ENCODE results near the gene IP6K1. TPM values are rescaled to one million over a fixed set of nuclear protein-coding genes. Genes with fewer than 3 reads are reported as not detected.
"Not testable (repeated sequence)": the region's sequence is repeated elsewhere in the genome, so short reads cannot be mapped to it uniquely, and the experiment has no call there.

Gene IP6K1
- total RNA-seq, 1 donor from 2014 or later = 51.4 TPM

DNA sequence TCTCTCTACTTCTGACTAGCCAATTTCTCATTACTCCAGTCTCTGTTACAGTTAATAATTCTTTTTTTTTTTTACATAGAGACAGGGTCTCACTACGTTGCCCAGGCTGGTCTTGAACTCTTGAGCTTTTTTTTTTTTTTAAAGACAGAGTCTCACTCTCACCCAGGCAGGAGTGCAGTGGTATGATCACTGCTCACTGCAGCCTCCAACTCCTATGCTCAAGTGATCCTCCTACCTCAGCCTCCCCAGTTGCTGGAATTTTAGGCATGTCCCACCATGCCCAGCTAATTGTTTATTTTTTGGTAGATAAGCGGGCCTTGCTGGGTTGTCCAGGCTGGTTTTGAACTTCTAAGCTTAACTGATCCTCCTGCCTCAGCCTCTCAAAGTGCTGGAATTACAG lies 13.6 kb downstream of the IP6K1 start:
- DNase-seq (ENCODE audit: low spot score in 2 of 2) (no peak), FAIRE-seq (no peak)

- DNase-seq (ENCODE audit: low spot score in 2 of 2) = no peak
- no peak for FAIRE-seq
These were observed 14.9 kb downstream of the IP6K1 start for GRCh38 chr3:49771340-49771938.

DNA sequence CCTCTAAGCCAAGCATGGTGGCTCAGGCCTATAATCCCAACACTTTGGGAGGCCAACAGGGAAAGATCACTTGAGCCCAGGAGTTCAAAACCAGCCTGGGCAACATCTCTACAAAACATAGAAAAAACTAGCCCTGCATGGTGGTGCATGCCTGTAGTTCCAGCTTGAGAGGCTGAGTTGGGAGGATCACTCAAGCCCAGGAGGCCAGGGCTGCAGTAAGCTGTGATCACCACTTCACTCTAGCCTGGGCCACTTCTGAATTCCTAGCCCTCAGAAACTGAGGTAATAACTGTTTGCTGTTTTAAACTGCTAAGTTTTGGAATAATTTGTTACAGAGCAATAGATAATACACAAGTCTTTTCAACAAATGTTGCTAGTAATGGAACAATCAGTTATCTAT lies 16.4 kb downstream of the IP6K1 start:
- DNase-seq (ENCODE audit: low spot score in 2 of 2) (no peak), FAIRE-seq (no peak)

DNA sequence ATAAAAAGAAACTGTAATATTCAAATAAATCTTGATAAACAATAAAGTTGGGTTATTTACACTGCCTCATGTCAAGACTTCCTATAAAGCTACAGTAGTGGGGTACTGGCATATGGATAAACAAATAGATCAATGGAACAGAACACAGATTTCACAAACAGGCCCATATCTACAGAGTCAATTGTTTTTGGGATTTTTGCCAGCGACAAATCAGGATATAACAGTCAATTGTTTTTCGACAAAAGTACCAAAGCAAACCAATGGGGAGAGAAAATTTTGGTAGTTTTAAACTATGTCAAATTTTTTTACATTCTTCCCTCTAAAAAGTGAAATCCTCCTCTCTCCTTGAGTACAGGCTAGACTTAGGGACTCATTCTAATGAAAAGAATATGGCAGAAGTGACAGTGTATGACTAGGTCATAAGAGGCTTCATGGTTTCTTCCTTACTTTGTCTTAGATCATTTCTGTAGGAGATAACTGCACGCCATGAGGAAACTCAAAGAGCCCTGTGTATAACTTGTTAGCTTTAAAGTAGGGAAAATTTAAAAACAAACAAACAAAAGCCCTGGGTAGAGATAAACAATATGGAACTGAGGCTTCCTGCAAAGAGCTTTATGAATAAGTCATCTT lies 16.9 kb downstream of the IP6K1 start:
- FAIRE-seq = no peak
- no peak for DNase-seq (ENCODE audit: low spot score in 2 of 2)

DNA sequence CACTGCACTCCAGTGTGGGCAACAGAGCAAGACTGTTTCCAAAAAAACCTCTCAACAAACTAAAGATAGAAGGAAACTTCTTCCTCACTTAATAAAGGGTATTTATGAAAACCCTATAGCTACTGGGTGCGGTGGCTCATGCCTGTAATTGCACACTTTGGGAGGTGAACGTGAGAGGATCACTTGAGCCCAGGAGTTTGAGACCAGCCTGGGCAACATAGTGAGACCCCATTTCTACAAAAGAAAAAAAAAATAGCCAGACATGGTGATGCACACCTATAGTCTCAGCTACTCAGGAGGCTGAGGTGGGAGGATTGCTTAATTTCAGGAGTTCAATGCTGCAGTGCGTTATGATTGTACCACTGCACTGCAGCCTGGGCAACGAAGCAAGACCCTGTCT lies 22.4 kb downstream of the IP6K1 start:
- no peak for DNase-seq (ENCODE audit: low spot score in 2 of 2)
- FAIRE-seq = no peak

DNA sequence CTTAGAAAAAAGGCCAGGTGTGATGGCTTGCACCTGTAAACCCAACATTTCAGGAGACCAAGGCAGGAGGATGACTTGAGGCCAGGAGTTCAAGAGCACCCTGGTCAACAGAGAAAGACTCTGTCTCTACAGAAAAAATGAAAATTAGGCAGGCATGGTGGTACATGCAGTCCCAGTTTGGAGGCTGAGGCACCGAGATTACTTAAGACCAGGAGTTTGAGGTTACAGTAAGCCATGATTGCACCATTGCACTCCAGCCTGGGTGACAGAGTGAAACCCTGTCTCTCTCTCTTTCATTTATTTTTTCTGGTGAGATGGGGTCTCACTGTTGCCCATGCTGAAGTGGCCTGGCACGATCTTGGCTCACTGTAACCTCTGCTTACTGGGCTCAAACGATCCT lies 24.7 kb downstream of the IP6K1 start:
- DNase-seq (ENCODE audit: low spot score in 2 of 2) (no peak), FAIRE-seq (no peak)

DNA sequence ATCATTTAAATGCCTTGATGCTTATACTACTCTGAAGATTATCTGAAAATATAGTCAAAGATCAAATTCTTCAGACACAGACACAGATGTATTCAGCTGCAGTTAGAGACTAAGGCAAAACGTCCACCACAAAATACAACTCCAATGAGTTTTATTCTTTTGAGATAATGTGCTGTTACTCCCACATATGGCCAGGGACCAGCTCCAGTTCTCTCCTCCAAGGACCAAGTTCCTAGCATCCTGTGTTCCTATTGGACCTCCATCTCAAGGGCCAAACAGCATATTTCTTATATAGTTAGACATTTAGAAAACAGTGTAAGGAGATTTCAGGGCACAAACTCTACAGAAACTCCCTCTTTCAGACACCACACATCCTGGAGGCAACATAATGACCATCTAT lies 27.1 kb downstream of the IP6K1 start:
- DNase-seq (ENCODE audit: low spot score in 2 of 2) = no peak
- FAIRE-seq = no peak

DNA sequence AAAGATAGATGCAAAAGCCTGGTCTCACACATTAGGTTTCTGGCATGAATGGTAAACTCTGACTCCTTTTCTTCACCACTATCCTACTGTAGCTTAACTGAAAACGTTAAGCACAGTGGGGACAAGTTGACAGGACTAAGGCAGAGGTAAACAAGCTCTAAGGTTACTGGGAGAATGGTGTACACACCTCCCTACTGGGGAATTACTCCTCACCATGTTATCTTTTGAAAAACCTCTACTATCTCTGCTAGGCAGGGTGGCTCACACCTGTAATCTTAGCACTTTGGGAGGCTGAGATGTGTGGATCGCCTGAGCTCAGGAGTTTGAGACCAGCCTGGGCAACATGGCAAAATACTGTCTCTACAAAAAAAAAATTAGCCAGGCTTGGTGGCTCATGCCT lies 29.1 kb downstream of the IP6K1 start:
- DNase-seq (ENCODE audit: low spot score in 2 of 2) = no peak
- no peak for FAIRE-seq

DNA sequence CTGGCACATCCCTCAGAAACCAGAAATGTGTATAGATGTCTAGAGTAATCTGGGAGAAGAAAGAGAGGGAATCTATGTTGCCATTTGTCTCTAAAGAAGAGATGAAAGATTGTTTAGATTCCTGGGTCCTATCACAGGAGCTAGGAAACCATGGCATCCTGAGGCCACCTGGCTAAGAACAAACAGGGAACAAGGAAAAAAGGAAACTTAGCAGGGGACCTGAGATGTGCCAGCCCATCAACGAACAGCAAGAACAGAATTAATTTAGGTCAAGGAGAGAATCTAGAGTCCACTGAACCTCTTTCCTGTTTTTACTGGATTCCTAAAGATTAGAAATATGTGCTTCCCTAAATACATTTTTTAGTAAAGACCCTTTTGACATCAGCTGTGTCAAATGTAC lies 30.3 kb downstream of the IP6K1 start:
- DNase-seq (ENCODE audit: low spot score in 2 of 2) (no peak), FAIRE-seq (no peak)

DNA sequence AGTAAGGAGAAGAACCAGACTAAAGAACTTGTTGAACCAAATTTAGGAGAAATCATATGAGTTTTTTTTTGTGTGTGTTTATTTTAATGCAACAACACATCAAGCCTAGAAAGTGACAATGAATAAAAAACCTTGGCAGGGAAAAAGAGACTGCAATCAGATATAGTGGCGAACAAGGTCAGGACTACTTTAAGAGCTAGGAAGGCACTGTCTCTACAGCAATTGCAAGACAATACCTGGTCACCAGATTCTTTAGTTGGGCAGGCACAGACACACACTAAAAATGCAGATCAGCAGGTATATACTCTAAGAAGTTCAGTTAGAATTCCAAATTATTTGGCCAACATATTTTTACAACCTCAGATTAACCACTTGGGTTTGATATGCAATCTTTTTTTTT lies 31.8 kb downstream of the IP6K1 start:
- FAIRE-seq = no peak
- DNase-seq (ENCODE audit: low spot score in 2 of 2) = no peak

DNA sequence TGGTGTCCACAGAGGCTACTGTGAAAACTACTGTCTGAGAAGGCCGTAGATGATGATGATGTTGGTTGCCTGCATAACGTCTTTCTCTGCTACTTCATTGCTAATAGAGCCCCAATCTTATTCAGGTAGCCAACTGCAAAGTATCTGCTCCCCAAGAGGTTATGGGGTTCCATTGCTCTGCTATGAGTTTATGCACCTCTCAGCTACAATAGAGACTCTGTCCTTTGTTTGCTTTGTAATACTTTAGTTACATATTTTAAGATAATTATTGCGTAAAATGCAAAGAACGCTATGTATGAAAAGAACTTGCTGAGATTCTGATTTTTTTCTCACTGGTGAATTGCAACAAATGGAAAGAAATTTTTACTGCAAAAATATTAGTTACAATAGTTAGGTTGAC lies 34.8 kb downstream of the IP6K1 start:
- no peak for DNase-seq (ENCODE audit: low spot score in 2 of 2)
- FAIRE-seq = no peak

DNA sequence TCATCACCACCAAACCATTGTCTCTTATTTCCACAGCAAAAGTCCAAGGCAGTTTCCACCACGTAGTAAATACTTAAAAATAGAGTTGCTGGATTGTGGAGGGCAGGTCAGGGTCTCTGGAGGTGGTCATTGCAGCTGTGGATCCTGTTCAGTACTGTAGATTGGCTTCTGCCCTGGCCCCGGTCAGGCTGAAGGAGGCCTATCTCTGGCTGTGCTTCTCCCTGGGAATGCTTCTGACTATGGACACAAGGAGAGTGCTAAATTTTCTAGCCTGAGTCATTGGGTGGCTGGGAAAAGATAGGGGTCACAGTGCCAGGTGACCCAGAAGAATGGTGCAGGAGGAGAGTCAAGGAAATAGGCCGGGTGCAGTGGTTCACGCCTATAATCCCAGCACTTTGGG lies 36.3 kb downstream of the IP6K1 start:
- FAIRE-seq (no peak), DNase-seq (ENCODE audit: low spot score in 2 of 2) (no peak)

DNA sequence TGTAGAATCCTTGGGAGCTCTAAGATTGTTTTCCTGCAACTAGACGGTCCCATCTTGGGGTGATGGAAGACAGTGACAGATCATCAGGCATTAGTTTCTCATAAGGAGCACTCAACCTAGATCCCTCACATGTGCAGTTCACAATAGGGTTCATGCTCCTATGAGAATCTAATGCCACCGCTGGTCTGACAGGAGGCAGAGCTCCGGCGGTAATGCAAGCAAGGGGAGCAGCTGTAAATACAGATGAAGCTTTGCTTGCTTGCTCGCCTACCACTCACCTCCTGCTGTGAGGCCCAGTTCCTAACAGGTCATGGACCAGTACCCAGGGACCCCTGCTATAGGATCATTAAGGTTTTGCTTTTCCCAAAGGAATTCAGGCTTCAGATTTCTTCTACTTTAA lies 37.5 kb downstream of the IP6K1 start:
- not testable (repeated sequence) for DNase-seq (ENCODE audit: low spot score in 2 of 2); FAIRE-seq

DNA sequence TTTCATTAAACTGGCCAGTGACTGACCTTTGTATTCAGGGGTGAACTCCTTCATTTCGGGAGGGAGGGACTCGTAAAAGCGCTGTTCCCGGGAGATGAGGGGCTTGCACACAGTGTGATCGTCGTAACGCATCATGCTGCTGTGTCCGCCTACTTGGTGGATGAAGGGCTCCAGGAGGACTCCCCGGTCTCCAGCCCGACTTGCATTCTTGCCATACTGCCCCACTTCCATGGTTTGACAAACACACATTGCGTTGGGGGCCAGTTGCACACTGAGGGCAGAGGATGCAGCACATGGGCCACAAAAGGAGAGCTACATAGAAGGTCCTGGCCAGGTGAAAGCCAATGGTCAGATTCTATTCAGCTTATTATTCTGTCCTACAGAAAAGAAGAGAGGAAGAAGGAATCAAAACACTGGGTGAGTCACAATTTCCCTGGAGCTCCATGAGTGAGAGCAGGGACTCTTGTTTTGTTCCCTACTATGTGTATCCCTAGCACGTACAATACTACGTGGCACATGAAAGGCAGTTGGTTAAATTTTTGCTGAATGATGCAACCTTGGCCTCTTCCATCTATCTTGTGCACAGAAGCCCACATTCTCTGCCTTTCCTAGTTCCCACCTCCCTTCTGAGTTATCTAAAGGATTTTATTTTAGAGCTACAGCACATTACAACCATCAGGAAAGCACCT lies 38.4 kb downstream of the IP6K1 start:
- DNase-seq (ENCODE audit: low spot score in 2 of 2) (no peak), FAIRE-seq (no peak)

- DNase-seq (ENCODE audit: low spot score in 2 of 2) (no peak), FAIRE-seq (no peak)
These were observed 40.4 kb downstream of the IP6K1 start for GRCh38 chr3:49745986-49746385.

DNA sequence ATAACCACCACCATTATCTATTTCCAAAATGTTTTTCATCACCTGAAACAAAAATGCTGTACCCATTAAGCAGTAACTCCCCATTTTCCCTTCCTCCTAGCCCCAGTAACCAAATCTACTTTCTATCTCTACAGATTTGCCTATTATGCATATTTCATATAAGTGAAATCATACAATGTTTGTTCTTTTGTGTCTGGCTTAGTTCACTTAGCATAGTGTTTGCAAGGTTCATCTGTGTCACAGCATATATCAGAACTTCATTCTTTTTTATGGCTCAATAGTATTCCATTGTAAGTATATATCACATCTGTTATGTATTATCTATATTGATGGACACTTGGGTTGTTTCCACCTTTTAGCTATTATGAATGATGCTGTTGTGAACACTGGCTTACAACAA lies 45.9 kb downstream of the IP6K1 start:
- no peak for FAIRE-seq

DNA sequence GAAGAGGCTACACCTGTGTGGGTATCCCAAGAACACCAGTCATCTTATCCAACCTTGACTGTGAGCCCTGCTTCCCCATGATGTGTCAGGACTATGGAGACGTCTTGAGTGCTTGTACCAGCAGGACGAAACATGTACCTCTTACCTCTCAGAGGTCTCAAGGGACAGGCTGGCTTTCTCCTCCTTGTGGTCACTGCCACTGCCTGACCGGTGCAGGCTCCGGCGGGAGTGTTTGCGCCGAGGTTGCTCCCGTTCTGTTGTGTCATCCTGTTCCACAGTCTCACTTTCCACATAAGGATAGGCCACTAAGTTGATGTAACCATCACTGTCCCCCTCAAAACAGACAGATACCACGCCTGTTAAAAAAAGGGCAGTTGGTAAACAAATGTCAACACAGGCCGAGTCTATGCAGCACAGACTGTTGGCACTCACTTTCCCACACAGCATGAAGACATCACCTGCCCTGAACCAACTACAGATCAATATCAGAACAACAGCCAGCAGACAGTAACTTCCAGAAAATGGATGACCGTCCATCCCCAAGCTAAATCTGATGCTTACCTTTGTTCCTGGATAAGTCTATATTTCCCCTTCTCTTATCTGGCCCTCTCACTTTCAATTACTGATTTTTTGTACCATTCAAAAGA lies 48.2 kb downstream of the IP6K1 start:
- no peak for FAIRE-seq
- no peak for DNase-seq (ENCODE audit: low spot score in 2 of 2)

More for the DNA sequence above, 45.9 kb downstream of the IP6K1 start:
- no peak for DNase-seq (ENCODE audit: low spot score in 2 of 2)

DNA sequence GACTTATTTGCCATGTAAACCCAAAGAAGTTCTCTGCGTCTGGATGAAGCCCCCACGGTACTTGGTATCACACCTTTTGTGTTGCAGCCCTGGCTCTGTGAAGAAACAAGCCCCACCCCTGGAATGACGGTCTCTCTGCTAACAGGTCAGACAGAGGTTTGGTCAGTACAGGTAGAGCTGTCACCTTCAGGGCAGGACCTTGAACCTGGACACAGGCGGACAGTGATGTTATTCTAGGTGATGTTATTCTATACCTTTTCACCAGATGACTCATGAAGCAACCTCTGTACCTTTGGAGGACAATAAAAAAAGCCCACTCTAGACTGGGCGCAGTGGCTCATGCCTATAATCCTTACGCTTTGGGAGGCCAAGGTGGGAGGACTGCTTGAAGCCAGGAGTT lies 51.6 kb downstream of the IP6K1 start:
- no peak for DNase-seq (ENCODE audit: low spot score in 2 of 2)
- no peak for FAIRE-seq

- no peak for FAIRE-seq
These were observed 52.8 kb downstream of the IP6K1 start for GRCh38 chr3:49733551-49733950.

GRCh38 chr3:49732597-49732996 lies 53.7 kb downstream of the IP6K1 start:
- FAIRE-seq = no peak
- no peak for DNase-seq (ENCODE audit: low spot score in 2 of 2)

More at GRCh38 chr3:49733551-49733950, 52.8 kb downstream of the IP6K1 start:
- DNase-seq (ENCODE audit: low spot score in 2 of 2) = no peak

GRCh38 chr3:49729966-49730609 lies 56.3 kb downstream of the IP6K1 start:
- FAIRE-seq (no peak), DNase-seq (ENCODE audit: low spot score in 2 of 2) (no peak)
